Thoracic aorta (tissue), 2 donors: ENCODE results near the gene SIN3A. TPM values are rescaled to one million over a fixed set of nuclear protein-coding genes. Genes with fewer than 3 reads are reported as not detected.

ENCODE experiments used
- ATAC-seq: fragments of 150-250 bp; one replicate; pipeline ENCODE4 v1.8.0; 2017; ENCODE audit warnings: low read depth; ENCODE audit not compliant: insufficient number of reproducible peaks, low FRiP score
- DNase-seq: peaks from one replicate; pipeline ENCODE4 v3.0.0-alpha.2; 2020; ENCODE audit warnings: low spot score
- H3K27ac ChIP-seq, 2 donors: fragments of 200-600 bp; sonication (generic); 1 replicate in 1 of 2; 2 replicates in 1 of 2; pipeline ENCODE4 v1.5.1; 2016; ENCODE audit warnings: mild to moderate bottlenecking in 2 of 2, moderate library complexity in 2 of 2
- H3K27me3 ChIP-seq: fragments of 200-600 bp; sonication (generic); replicated peaks from 2 replicates; pipeline ENCODE4 v1.6.0; 2016; ENCODE audit warnings: mild to moderate bottlenecking; ENCODE audit not compliant: insufficient read depth
- H3K36me3 ChIP-seq: fragments of 200-600 bp; sonication (generic); one replicate; pipeline ENCODE4 v1.5.1; 2016
- H3K4me1 ChIP-seq, 2 donors: fragments of 200-600 bp; sonication (generic); 1 replicate in 1 of 2; 2 replicates in 1 of 2; pipeline versions ENCODE4 v1.5.1 to v1.6.0; 2016; ENCODE audit warnings: low read depth in 2 of 2, mild to moderate bottlenecking in 1 of 2; ENCODE audit not compliant: control insufficient read depth in 1 of 2
- H3K4me3 ChIP-seq: fragments of 200-600 bp; sonication (generic); 2 replicates; pipeline ENCODE4 v1.5.1; 2016; ENCODE audit warnings: mild to moderate bottlenecking
- H3K9me3 ChIP-seq: fragments of 200-600 bp; sonication (generic); 2 replicates; pipeline ENCODE4 v1.5.1; 2016
- total RNA-seq, 2 donors: library from RNA; depleted of rRNA; stranded (reverse); fragments of >200 nt; gene quantifications; one replicate each; pipeline versions ENCODE4 v1.1.0 to v1.2.3, GENCODE V29; 2016
- TF ChIP-seq, protein P1 (sequence below): fragments of 200-600 bp; sonication (generic); IDR thresholded peaks from one replicate; pipeline ENCODE4 v1.5.1; 2019; ENCODE audit warnings: antibody characterized with exemption

Gene SIN3A
- total RNA-seq, 2 donors from 2014 or later, result 34.0 to 52.5 TPM

DNA sequence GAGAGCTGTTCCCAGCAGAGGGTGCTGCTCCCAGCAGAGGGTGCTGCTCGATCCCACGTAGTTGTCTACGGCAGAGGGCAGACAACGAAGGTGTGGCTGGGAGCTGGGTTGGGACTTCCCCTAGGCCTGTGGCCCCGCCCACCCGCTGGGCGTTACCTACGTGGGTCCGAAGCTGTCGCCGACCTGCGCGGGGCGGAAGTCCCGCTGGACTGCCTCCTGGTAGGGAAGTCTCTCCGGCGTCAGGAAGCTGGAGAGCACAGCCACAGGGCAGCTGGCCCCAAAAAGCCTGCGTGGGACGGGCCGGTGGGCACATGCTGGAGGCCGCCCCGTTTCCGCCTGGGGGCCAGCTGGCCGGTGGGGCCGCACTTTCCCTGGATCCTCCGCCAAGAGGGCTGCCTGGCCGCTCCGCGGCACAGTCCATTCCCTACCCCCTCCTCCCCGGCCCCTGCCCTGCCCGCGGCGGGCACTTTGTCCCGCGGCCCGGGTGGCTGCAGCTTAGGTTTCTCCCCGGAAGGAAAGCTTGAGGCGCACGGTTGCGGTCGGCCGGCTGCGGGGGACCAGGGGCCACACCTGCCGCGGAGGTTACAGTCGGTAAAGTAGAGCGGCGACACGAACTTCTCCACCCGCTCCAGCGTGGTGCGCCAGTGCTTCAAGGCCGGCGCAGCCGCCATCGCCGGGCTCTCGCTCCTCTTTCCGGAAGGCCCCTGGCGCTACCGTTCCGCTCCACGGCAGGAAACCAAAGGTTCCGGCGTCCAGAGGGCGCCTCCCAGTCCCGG, 83.4 kb downstream of the SIN3A start, which contains the start of gene MAN2C1:
Gene MAN2C1, minus strand, starts transcription at position 695 of the 776 bp plus-strand sequence. Its CDS starts 24 bp downstream, at position 671.
- Histone ChIP-seq H3K4me1 (peaks cover 6 to 16% of the 10 kb centered on the region in 2 donors), H3K36me3 (peaks cover 44% of the 10 kb centered on the region), H3K9me3 (no peaks in the 10 kb centered on the region), H3K27ac (peak within 1 kb of the TSS; percentile 97 to 98), H3K4me3 (peak within 1 kb of the TSS; percentile 94), H3K27me3 (no peaks in the 10 kb centered on the region)
- TF ChIP-seq, protein P1, sequence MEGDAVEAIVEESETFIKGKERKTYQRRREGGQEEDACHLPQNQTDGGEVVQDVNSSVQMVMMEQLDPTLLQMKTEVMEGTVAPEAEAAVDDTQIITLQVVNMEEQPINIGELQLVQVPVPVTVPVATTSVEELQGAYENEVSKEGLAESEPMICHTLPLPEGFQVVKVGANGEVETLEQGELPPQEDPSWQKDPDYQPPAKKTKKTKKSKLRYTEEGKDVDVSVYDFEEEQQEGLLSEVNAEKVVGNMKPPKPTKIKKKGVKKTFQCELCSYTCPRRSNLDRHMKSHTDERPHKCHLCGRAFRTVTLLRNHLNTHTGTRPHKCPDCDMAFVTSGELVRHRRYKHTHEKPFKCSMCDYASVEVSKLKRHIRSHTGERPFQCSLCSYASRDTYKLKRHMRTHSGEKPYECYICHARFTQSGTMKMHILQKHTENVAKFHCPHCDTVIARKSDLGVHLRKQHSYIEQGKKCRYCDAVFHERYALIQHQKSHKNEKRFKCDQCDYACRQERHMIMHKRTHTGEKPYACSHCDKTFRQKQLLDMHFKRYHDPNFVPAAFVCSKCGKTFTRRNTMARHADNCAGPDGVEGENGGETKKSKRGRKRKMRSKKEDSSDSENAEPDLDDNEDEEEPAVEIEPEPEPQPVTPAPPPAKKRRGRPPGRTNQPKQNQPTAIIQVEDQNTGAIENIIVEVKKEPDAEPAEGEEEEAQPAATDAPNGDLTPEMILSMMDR, result peak; percentile 67
- ATAC-seq (peak; percentile 73), DNase-seq (peak; percentile 85)

DNA sequence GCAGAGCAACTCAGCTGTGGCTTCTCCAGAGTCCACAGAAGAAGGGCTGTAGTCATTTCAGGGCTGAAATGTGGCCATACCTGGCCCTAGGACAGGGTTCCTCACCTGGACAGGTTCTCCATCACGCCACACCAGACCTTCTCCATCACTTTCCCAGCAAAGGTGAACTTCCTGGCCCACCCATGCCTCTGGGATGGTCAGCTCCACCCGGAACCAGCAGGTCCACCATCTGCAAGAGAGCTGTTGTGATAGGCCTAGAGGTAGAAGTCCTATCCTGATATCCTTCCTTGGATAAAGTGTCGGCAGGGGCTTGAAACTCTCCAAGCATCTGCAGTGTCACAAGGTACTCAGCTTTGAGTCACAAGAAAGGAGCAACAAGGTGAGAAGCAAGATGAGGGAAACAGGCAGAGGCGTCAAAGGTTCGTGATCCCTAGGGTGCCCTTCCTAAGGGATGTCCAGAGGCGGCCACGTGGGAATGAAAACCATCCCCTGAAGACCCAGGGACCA, 84.0 kb downstream of the SIN3A start:
- DNase-seq, result no peak
- Histone ChIP-seq H3K27me3 (no peaks in the 10 kb centered on the region), H3K27ac (peak overlapping the region; percentile 97 to 98), H3K36me3 (peaks cover 44% of the 10 kb centered on the region), H3K4me1 (peaks cover 6 to 16% of the 10 kb centered on the region in 2 donors), H3K4me3 (peak overlapping the region; percentile 94), H3K9me3 (no peaks in the 10 kb centered on the region)
- no peak for ATAC-seq
- TF ChIP-seq, protein P1, result no peak

DNA sequence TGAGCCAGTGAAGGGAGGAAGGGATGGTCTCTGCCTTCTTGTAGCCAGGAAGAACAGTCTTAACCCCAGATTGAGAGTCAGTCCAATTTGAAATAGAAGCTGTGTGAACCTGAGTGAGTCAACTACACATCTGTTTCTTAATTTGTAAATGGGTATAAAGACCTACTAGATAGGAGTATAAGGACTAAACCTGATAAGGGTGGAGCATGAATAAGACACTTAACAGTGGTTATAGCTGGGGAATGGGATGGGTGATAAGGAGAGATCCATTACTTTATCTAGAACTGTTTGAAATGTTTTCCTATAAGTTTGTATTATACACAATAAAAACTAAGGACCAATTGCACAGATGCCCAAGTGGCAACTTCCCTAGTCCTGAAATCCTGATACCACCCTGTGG, 84.5 kb downstream of the SIN3A start:
- no peak for DNase-seq
- peak overlapping the region in 1 of 2 donors; percentile 97 for H3K27ac ChIP-seq
- H3K4me1 ChIP-seq, result peaks cover 6 to 16% of the 10 kb centered on the region in 2 donors
- peaks cover 45% of the 10 kb centered on the region for H3K36me3 ChIP-seq
- H3K9me3 ChIP-seq, result no peaks in the 10 kb centered on the region
- no peaks in the 10 kb centered on the region for H3K27me3 ChIP-seq
- TF ChIP-seq, protein P1, result no peak
- no peak for ATAC-seq
- peak overlapping the region; percentile 94 for H3K4me3 ChIP-seq

DNA sequence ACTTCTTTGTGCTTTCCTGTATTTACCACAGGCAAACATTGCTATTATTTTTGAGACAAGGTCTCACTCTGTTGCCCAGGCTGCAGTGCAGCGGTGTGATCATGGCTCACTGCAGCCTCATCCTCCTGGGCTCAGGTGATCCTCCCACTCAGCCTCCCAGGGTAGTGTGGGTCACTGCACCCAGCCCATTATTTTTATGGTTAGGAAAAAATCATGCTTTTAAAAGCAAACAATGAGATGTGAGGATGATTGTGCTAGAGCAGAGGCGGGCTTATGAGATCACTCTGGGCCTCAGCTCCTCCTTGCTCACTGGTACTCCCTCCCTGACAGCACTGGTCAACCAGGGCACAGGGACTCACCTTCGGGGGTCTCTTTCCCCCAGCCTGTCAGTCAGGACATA, 85.3 kb downstream of the SIN3A start:
- H3K4me1 ChIP-seq, result peaks cover 6 to 16% of the 10 kb centered on the region in 2 donors
- H3K27ac ChIP-seq, result no peak overlapping the region
- no peaks in the 10 kb centered on the region for H3K27me3 ChIP-seq
- no peak for DNase-seq
- no peak overlapping the region for H3K4me3 ChIP-seq
- ATAC-seq, result no peak
- H3K36me3 ChIP-seq, result peaks cover 41% of the 10 kb centered on the region
- TF ChIP-seq, protein P1, result no peak
- H3K9me3 ChIP-seq, result no peaks in the 10 kb centered on the region

DNA sequence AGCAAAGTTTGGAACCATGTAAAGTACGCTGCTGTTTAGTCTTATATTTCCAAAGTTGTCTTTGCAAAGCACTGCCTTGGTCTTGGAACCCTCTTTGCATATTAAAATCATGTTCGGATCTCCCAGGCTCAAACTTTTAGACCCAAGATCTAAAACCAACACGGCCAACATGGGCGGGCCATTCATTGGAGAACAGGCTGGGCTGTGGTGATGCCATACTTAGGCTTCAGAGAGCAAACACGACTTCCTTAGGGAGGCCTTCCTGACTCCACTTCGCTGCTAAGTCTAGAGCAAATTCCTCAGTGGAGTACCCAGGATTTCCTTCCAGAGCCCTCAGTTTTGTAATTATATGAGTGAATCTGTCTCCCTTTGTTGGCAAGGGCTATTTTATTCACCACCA, 86.6 kb downstream of the SIN3A start:
- H3K27ac ChIP-seq, result no peak overlapping the region
- H3K4me1 ChIP-seq, result peaks cover 6 to 16% of the 10 kb centered on the region in 2 donors
- no peak overlapping the region for H3K4me3 ChIP-seq
- no peaks in the 10 kb centered on the region for H3K9me3 ChIP-seq
- peaks cover 39% of the 10 kb centered on the region for H3K36me3 ChIP-seq
- TF ChIP-seq, protein P1, result no peak
- H3K27me3 ChIP-seq, result no peaks in the 10 kb centered on the region
- no peak for ATAC-seq
- no peak for DNase-seq
